Epithelial cell of proximal tubule (primary cell): ENCODE measurements around the gene SNED1. TPM values are rescaled to one million over a fixed set of nuclear protein-coding genes. Genes with fewer than 3 reads are reported as not detected.

ENCODE experiments used
- DNase-seq: peaks from one replicate; pipeline ENCODE4 v3.0.0-alpha.2; 2011; ENCODE audit warnings: low read depth
- H3K4me3 ChIP-seq: 2 replicates; pipeline ENCODE4 v1.5.1; 2011; ENCODE audit warnings: low read depth, mild to moderate bottlenecking, low read length
- CTCF ChIP-seq: conservative IDR thresholded peaks from 2 replicates; pipeline ENCODE4 v1.5.1; 2012; ENCODE audit warnings: low read depth, mild to moderate bottlenecking, low read length
- total RNA-seq: library from RNA; depleted of rRNA; stranded (reverse); fragments of >200 nt; gene quantifications from 2 replicates; pipeline ENCODE4 v1.2.3, GENCODE V29; 2015

SNED1 gene
- total RNA-seq, 1 donor from 2014 or later, result 0.29 TPM

GRCh38 chr2:241051578-241052487 is 53.4 kb downstream of the SNED1 start:
- DNase-seq, result no peak
- no peak overlapping the region for H3K4me3 ChIP-seq
- TF ChIP-seq CTCF, result no peak

- TF ChIP-seq CTCF, result no peak
- H3K4me3 ChIP-seq, result no peak overlapping the region
- no peak for DNase-seq
These were observed 54.4 kb downstream of the SNED1 start for GRCh38 chr2:241052677-241053360.

GRCh38 chr2:241053576-241054251 is 55.3 kb downstream of the SNED1 start:
- DNase-seq, result no peak
- TF ChIP-seq CTCF, result no peak
- no peak overlapping the region for H3K4me3 ChIP-seq

- no peak overlapping the region for H3K4me3 ChIP-seq
- DNase-seq, result no peak
- no peak for TF ChIP-seq CTCF
These were observed 62.9 kb downstream of the SNED1 start for GRCh38 chr2:241061275-241061674.

- no peak for TF ChIP-seq CTCF
- no peak for DNase-seq
- H3K4me3 ChIP-seq, result no peak overlapping the region
These were observed 64.1 kb downstream of the SNED1 start for GRCh38 chr2:241062389-241063092.

- H3K4me3 ChIP-seq, result no peak overlapping the region
- DNase-seq, result no peak
These were observed 64.7 kb downstream of the SNED1 start for GRCh38 chr2:241063093-241063551.

More at GRCh38 chr2:241063093-241063551, 64.7 kb downstream of the SNED1 start:
- no peak for TF ChIP-seq CTCF
